Natural killer cell (primary cell): Measurements from ENCODE around the gene IL10. TPM values are rescaled to one million over a fixed set of nuclear protein-coding genes. Genes with fewer than 3 reads are reported as not detected.

ENCODE experiments used
- ATAC-seq, 3 donors: fragments of 150-1000 bp in 2 of 3; fragments of 200-7000 bp in 1 of 3; cut with Tn5 transposase; 1 replicate in 1 of 3; 2 replicates in 2 of 3; pipeline ENCODE4 v1.10.0; 2021; ENCODE audit warnings: mild to moderate bottlenecking in 2 of 3, moderate library complexity in 2 of 3
- DNase-seq, 2 donors: peaks; one replicate each; pipeline versions ENCODE4 v3.0.0 to v3.0.0-alpha.2; 2013 to 2021; ENCODE audit warnings: mixed read lengths in 1 of 2
- H3K27ac ChIP-seq: one replicate; pipeline ENCODE4 v1.5.1; 2013; ENCODE audit warnings: mild to moderate bottlenecking, low read length
- H3K27me3 ChIP-seq: one replicate; pipeline ENCODE4 v1.6.1; 2013; ENCODE audit warnings: low read length; ENCODE audit not compliant: control insufficient read depth, insufficient read depth
- H3K36me3 ChIP-seq: one replicate; pipeline ENCODE4 v1.6.1; 2013; ENCODE audit warnings: low read length; ENCODE audit not compliant: control insufficient read depth, insufficient read depth
- H3K4me1 ChIP-seq: one replicate; pipeline ENCODE4 v1.6.1; 2013; ENCODE audit warnings: low read length; ENCODE audit not compliant: control insufficient read depth, insufficient read depth
- H3K4me3 ChIP-seq: one replicate; pipeline ENCODE4 v1.5.1; 2013; ENCODE audit warnings: low read length
- H3K9me3 ChIP-seq: one replicate; pipeline ENCODE4 v1.6.1; 2013; ENCODE audit warnings: low read length; ENCODE audit not compliant: control insufficient read depth, insufficient read depth
- H3K27ac Mint-ChIP-seq, 2 donors: one replicate each; pipeline ENCODE4 v1.8.0; 2022; ENCODE audit warnings: mild to moderate bottlenecking in 2 of 2, mixed read lengths in 2 of 2, moderate library complexity in 1 of 2
- H3K27me3 Mint-ChIP-seq, 2 donors: one replicate each; pipeline ENCODE4 v1.8.0; 2022; ENCODE audit warnings: low read depth in 2 of 2, mixed read lengths in 2 of 2
- H3K36me3 Mint-ChIP-seq: one replicate; pipeline ENCODE4 v1.8.0; 2022; ENCODE audit warnings: mixed read lengths
- H3K4me1 Mint-ChIP-seq, 2 donors: one replicate each; pipeline ENCODE4 v1.8.0; 2022; ENCODE audit warnings: mixed read lengths in 2 of 2
- H3K4me3 Mint-ChIP-seq: one replicate; pipeline ENCODE4 v1.8.0; 2022; ENCODE audit warnings: mild to moderate bottlenecking, moderate library complexity, mixed read lengths
- H3K9me3 Mint-ChIP-seq, 2 donors: one replicate each; pipeline ENCODE4 v1.8.0; 2022; ENCODE audit warnings: mixed read lengths in 2 of 2
- CTCF ChIP-seq: fragments of 200-600 bp; IDR thresholded peaks from one replicate; pipeline ENCODE4 v1.8.0; 2022; ENCODE audit warnings: antibody characterized with exemption
- WGBS: methylation state at CpG from one replicate; pipeline ENCODE4 v1.1.7; 2013; ENCODE audit warnings: missing lambda C conversion rate; ENCODE audit not compliant: insufficient coverage; 5-methylcytosine and 5-hydroxymethylcytosine counted together
- intact Hi-C: fragments of 100-400 bp; cut with micrococcal nuclease; formaldehyde crosslinking; loops from one replicate; pipeline ENCODE4 v1.14.2; 2022
- total RNA-seq, 4 donors: library from RNA; stranded (reverse); fragments of 120-200 nt in 1 of 4; gene quantifications; one replicate each; pipeline versions ENCODE4 v1.2.3 to v1.2.4, GENCODE V29; 2013 to 2022

Gene IL10
- total RNA-seq, 3 donors from 2014 or later (not counting 1 experiment from before 2014, with no cell fraction given), result 1.0 TPM; not detected in 2

- no peak for ATAC-seq
Observed at GRCh38 chr1:206742719-206743383, 29.4 kb downstream of the IL10 start.

GRCh38 chr1:206741142-206741701 lies 31.1 kb downstream of the IL10 start:
- intact Hi-C loops, result no loop called here
- no peak overlapping the region for H3K27ac Mint-ChIP-seq

More at GRCh38 chr1:206742719-206743383, 29.4 kb downstream of the IL10 start:
- DNase-seq, result no peak
- 79% methylated on average over 8 of the region's 13 CpGs for WGBS
- Mint-ChIP-seq H3K27me3 (peaks cover 0 to 4% of the 10 kb centered on the region in 2 donors), H3K27ac (no peak overlapping the region), H3K4me1 (peaks cover 41 to 47% of the 10 kb centered on the region in 2 donors), H3K36me3 (no peaks in the 10 kb centered on the region), H3K9me3 (no peaks in the 10 kb centered on the region), H3K4me3 (no peak overlapping the region)
- Histone ChIP-seq H3K4me1 (peaks cover 32% of the 10 kb centered on the region), H3K36me3 (no peaks in the 10 kb centered on the region), H3K9me3 (no peaks in the 10 kb centered on the region), H3K27ac (no peak overlapping the region), H3K27me3 (no peaks in the 10 kb centered on the region), H3K4me3 (no peak overlapping the region)
- no peak for TF ChIP-seq CTCF
- intact Hi-C loops, result no loop called here

GRCh38 chr1:206739411-206740076 lies 32.8 kb downstream of the IL10 start:
- Histone ChIP-seq H3K4me3 (no peak overlapping the region), H3K27ac (no peak overlapping the region), H3K4me1 (peaks cover 58% of the 10 kb centered on the region), H3K9me3 (no peaks in the 10 kb centered on the region), H3K27me3 (no peaks in the 10 kb centered on the region), H3K36me3 (no peaks in the 10 kb centered on the region)
- WGBS, result 15% methylated on average over 5 of the region's 5 CpGs
- Mint-ChIP-seq H3K4me1 (peaks cover 67 to 69% of the 10 kb centered on the region in 2 donors), H3K27me3 (peaks cover 0 to 3% of the 10 kb centered on the region in 2 donors), H3K9me3 (no peaks in the 10 kb centered on the region), H3K27ac (peak overlapping the region in 1 of 2 donors; percentile 36), H3K36me3 (no peaks in the 10 kb centered on the region), H3K4me3 (no peak overlapping the region)
- no peak for TF ChIP-seq CTCF
- intact Hi-C loops, result loop anchor here (5.0 kb wide), 1 partner anchor 48 kb away; no protein-coding TSS in a partner anchor
- DNase-seq (peak in 1 of 2 donors; percentile 61), ATAC-seq (no peak)

More at GRCh38 chr1:206741142-206741701, 31.1 kb downstream of the IL10 start:
- ATAC-seq (no peak), DNase-seq (no peak)
- WGBS, result 91% methylated on average over 5 of the region's 6 CpGs
- H3K9me3 ChIP-seq, result no peaks in the 10 kb centered on the region
- no peaks in the 10 kb centered on the region for H3K27me3 ChIP-seq
- H3K4me1 Mint-ChIP-seq, result peaks cover 58 to 63% of the 10 kb centered on the region in 2 donors
- no peak overlapping the region for H3K27ac ChIP-seq
- no peak for TF ChIP-seq CTCF
- H3K9me3 Mint-ChIP-seq, result no peaks in the 10 kb centered on the region
- H3K36me3 Mint-ChIP-seq, result no peaks in the 10 kb centered on the region
- no peak overlapping the region for H3K4me3 Mint-ChIP-seq
- no peaks in the 10 kb centered on the region for H3K36me3 ChIP-seq
- H3K27me3 Mint-ChIP-seq, result peaks cover 0 to 4% of the 10 kb centered on the region in 2 donors
- H3K4me3 ChIP-seq, result no peak overlapping the region
- peaks cover 48% of the 10 kb centered on the region for H3K4me1 ChIP-seq
